A673 (cell line): ENCODE measurements around the gene TLR9. TPM values are rescaled to one million over a fixed set of nuclear protein-coding genes. Genes with fewer than 3 reads are reported as not detected.

Experiments
- BruUV-seq: library from RNA; stranded (reverse); fragments of 400-500 nt; replicated peaks from 2 replicates; lab custom pipeline; 2021; lab: Mats Ljungman, UMichigan
- CTCF ChIA-PET: fragments of 300-600 bp; sonication (Branson Sonifier 250); formaldehyde crosslinking; loops from one replicate; lab custom pipeline; 2022; ENCODE audit warnings: antibody characterized with exemption; lab: Charles Lee
- POLR2A ChIA-PET: fragments of 300-600 bp; sonication (Branson Sonifier 250); formaldehyde crosslinking; loops from one replicate; lab custom pipeline; 2022; ENCODE audit warnings: antibody characterized with exemption; ENCODE audit not compliant: low non-redundant PET; lab: Charles Lee
- DNase-seq: peaks from one replicate; pipeline ENCODE4 v3.0.0-alpha.2; 2015; ENCODE audit warnings: low spot score
- H3K27ac ChIP-seq: fragments of 200-600 bp; sonication (generic); 2 replicates; pipeline ENCODE4 v1.5.1; 2016; ENCODE audit warnings: mixed run types, low read depth, mild to moderate bottlenecking, mixed read lengths, antibody characterized with exemption, low read length; ENCODE audit not compliant: poor library complexity, severe bottlenecking
- H3K27me3 ChIP-seq: fragments of 200-600 bp; sonication (generic); replicated peaks from 2 replicates; pipeline ENCODE4 v1.6.1; 2017; ENCODE audit warnings: mixed run types, low read depth, mild to moderate bottlenecking, mixed read lengths, antibody characterized with exemption, low read length; ENCODE audit not compliant: insufficient read depth, poor library complexity
- H3K36me3 ChIP-seq: fragments of 200-600 bp; sonication (generic); 2 replicates; pipeline ENCODE4 v1.6.1; 2016; ENCODE audit warnings: mixed run types, mild to moderate bottlenecking, mixed read lengths, antibody characterized with exemption, low read length; ENCODE audit not compliant: insufficient read depth, poor library complexity, severe bottlenecking
- H3K4me1 ChIP-seq: fragments of 200-600 bp; sonication (generic); 2 replicates; pipeline ENCODE4 v1.6.1; 2017; ENCODE audit warnings: mixed run types, mild to moderate bottlenecking, mixed read lengths, antibody characterized with exemption, low read length; ENCODE audit not compliant: insufficient read depth, poor library complexity, severe bottlenecking
- H3K4me3 ChIP-seq: fragments of 200-600 bp; sonication (generic); 2 replicates; pipeline ENCODE4 v1.5.1; 2016; ENCODE audit warnings: low read depth, mixed run types, mild to moderate bottlenecking, mixed read lengths, low read length; ENCODE audit not compliant: poor library complexity, severe bottlenecking
- H3K9me3 ChIP-seq: fragments of 200-600 bp; sonication (generic); 2 replicates; pipeline ENCODE4 v1.6.1; 2016; ENCODE audit warnings: mixed run types, low read depth, mild to moderate bottlenecking, mixed read lengths, antibody characterized with exemption, low read length; ENCODE audit not compliant: poor library complexity, severe bottlenecking
- CTCF ChIP-seq: fragments of 300-800, 200-600 bp; sonication (generic); conservative IDR thresholded peaks from 2 replicates; pipeline ENCODE4 v1.5.1; 2017; ENCODE audit warnings: low read depth, mild to moderate bottlenecking, antibody characterized with exemption, low read length, moderate library complexity, mixed read lengths
- EZH2 ChIP-seq: fragments of 200-600 bp; sonication (generic); IDR thresholded peaks from 2 replicates; pipeline ENCODE4 v1.6.1; 2017; ENCODE audit warnings: borderline replicate concordance, low read depth, mild to moderate bottlenecking, mixed read lengths, antibody characterized with exemption, low read length; ENCODE audit not compliant: poor library complexity, severe bottlenecking
- intact Hi-C: fragments of 100-400 bp; cut with micrococcal nuclease; formaldehyde crosslinking; loops from one replicate; pipeline ENCODE4 v1.10.0; 2022; ENCODE audit not compliant: unreplicated experiment
- total RNA-seq: library from RNA; stranded (reverse); gene quantifications from 2 replicates; pipeline ENCODE4 v1.2.3, GENCODE V29; 2021

Gene TLR9
- total RNA-seq, 1 experiment from 2014 or later = not detected

- intact Hi-C loops = no loop called here
- Histone ChIP-seq H3K27ac (no peak overlapping the region), H3K36me3 (no peaks in the 10 kb centered on the region), H3K27me3 (no peaks in the 10 kb centered on the region), H3K4me1 (no peaks in the 10 kb centered on the region), H3K4me3 (no peak overlapping the region), H3K9me3 (no peaks in the 10 kb centered on the region)
- ChIA-PET CTCF (interaction anchor here (0.6 kb wide), 1 partner anchor 120 kb away, joined by 3 read pairs; no protein-coding TSS in a partner anchor), POLR2A (no interaction called here)
- no peak for DNase-seq
- BruUV-seq = no TSS peak
- no peak for TF ChIP-seq CTCF
- no peak for TF ChIP-seq EZH2
These were observed 6.4 kb downstream of the TLR9 start for GRCh38 chr3:52218937-52219650.

- H3K4me3 ChIP-seq = no peak overlapping the region
- no peak for DNase-seq
- intact Hi-C loops = no loop called here
- no peaks in the 10 kb centered on the region for H3K27me3 ChIP-seq
- POLR2A ChIA-PET = interaction anchor here (0.6 kb wide), 1 partner anchor 27 kb away, joined by 6 read pairs; the partner anchor contains the start of gene PPM1M
- no peaks in the 10 kb centered on the region for H3K9me3 ChIP-seq
- H3K27ac ChIP-seq = no peak overlapping the region
- no peaks in the 10 kb centered on the region for H3K4me1 ChIP-seq
- CTCF ChIA-PET = no interaction called here
- peaks cover 4% of the 10 kb centered on the region for H3K36me3 ChIP-seq
- TF ChIP-seq EZH2 (no peak), CTCF (no peak)
- no TSS peak for BruUV-seq
These were observed 7.0 kb downstream of the TLR9 start for GRCh38 chr3:52218454-52218853.

- POLR2A ChIA-PET = interaction anchor here (0.6 kb wide), 1 partner anchor 27 kb away, joined by 6 read pairs; the partner anchor contains the start of gene PPM1M
- intact Hi-C loops = no loop called here
- DNase-seq = no peak
- CTCF ChIA-PET = no interaction called here
- no peak overlapping the region for H3K27ac ChIP-seq
- TF ChIP-seq CTCF (no peak), EZH2 (no peak)
- no peaks in the 10 kb centered on the region for H3K27me3 ChIP-seq
- no peaks in the 10 kb centered on the region for H3K9me3 ChIP-seq
- H3K4me1 ChIP-seq = no peaks in the 10 kb centered on the region
- no TSS peak for BruUV-seq
- H3K36me3 ChIP-seq = peaks cover 8% of the 10 kb centered on the region
- H3K4me3 ChIP-seq = no peak overlapping the region
These were observed 7.4 kb downstream of the TLR9 start for GRCh38 chr3:52218026-52218425.
